Duodenal mucosa (tissue), 2 donors: Measurements from ENCODE around the gene RASSF4.
A peak's percentile ranks its signal among the peaks of the same experiment; 100 is the strongest.

Experiments used
- H3K27ac ChIP-seq: one replicate; pipeline ENCODE4 v1.7.0; 2013; ENCODE audit warnings: low read depth, low read length
- H3K27me3 ChIP-seq, 2 donors: one replicate each; pipeline ENCODE4 v1.7.0; 2013; ENCODE audit warnings: low read length in 2 of 2, control low read depth in 1 of 2; ENCODE audit not compliant: insufficient read depth in 2 of 2, control insufficient read depth in 1 of 2
- H3K36me3 ChIP-seq, 2 donors: one replicate each; pipeline ENCODE4 v1.7.0; 2013; ENCODE audit warnings: low read length in 2 of 2, control low read depth in 1 of 2; ENCODE audit not compliant: insufficient read depth in 2 of 2, control insufficient read depth in 1 of 2
- H3K4me1 ChIP-seq, 2 donors: one replicate each; pipeline ENCODE4 v1.7.0; 2013; ENCODE audit warnings: low read length in 2 of 2, control low read depth in 1 of 2; ENCODE audit not compliant: insufficient read depth in 2 of 2, control insufficient read depth in 1 of 2
- H3K4me3 ChIP-seq, 2 donors: one replicate each; pipeline ENCODE4 v1.7.0; 2013; ENCODE audit warnings: low read length in 2 of 2, low read depth in 1 of 2
- H3K9ac ChIP-seq, 2 donors: one replicate each; pipeline ENCODE4 v1.7.0; 2013; ENCODE audit warnings: low read length in 2 of 2, low read depth in 1 of 2
- H3K9me3 ChIP-seq, 2 donors: one replicate each; pipeline ENCODE4 v1.7.0; 2013; ENCODE audit warnings: low read length in 2 of 2, control low read depth in 1 of 2; ENCODE audit not compliant: control insufficient read depth in 1 of 2

RASSF4 gene

GRCh38 chr10:44993922-44994751 lies 34.5 kb downstream of the RASSF4 start:
- peaks cover 10 to 42% of the 10 kb centered on the region in 2 donors for H3K36me3 ChIP-seq
- H3K9ac ChIP-seq: no peak overlapping the region
- no peak overlapping the region for H3K4me3 ChIP-seq
- H3K27me3 ChIP-seq: no peaks in the 10 kb centered on the region
- peaks cover 11 to 21% of the 10 kb centered on the region in 2 donors for H3K4me1 ChIP-seq
- no peak overlapping the region for H3K27ac ChIP-seq
- no peaks in the 10 kb centered on the region for H3K9me3 ChIP-seq

GRCh38 chr10:44994752-44995530 lies 35.3 kb downstream of the RASSF4 start:
- H3K27ac ChIP-seq: no peak overlapping the region
- peaks cover 13 to 22% of the 10 kb centered on the region in 2 donors for H3K4me1 ChIP-seq
- no peaks in the 10 kb centered on the region for H3K27me3 ChIP-seq
- H3K9me3 ChIP-seq: no peaks in the 10 kb centered on the region
- H3K4me3 ChIP-seq: no peak overlapping the region
- no peak overlapping the region for H3K9ac ChIP-seq
- H3K36me3 ChIP-seq: peaks cover 7 to 34% of the 10 kb centered on the region in 2 donors

- no peak overlapping the region for H3K9ac ChIP-seq
- peak overlapping the region; percentile 72 for H3K27ac ChIP-seq
- no peaks in the 10 kb centered on the region for H3K27me3 ChIP-seq
- H3K36me3 ChIP-seq: peaks cover 7 to 31% of the 10 kb centered on the region in 2 donors
- no peaks in the 10 kb centered on the region for H3K9me3 ChIP-seq
- H3K4me3 ChIP-seq: no peak overlapping the region
- H3K4me1 ChIP-seq: peaks cover 14 to 28% of the 10 kb centered on the region in 2 donors
Measured at GRCh38 chr10:44995581-44995913, 35.9 kb downstream of the RASSF4 start.

- Histone ChIP-seq H3K4me3 (no peak overlapping the region), H3K27me3 (no peaks in the 10 kb centered on the region), H3K9ac (peak overlapping the region in 1 of 2 donors; percentile 6), H3K36me3 (peaks cover 6 to 28% of the 10 kb centered on the region in 2 donors), H3K4me1 (peaks cover 14 to 28% of the 10 kb centered on the region in 2 donors), H3K27ac (peak overlapping the region; percentile 72), H3K9me3 (no peaks in the 10 kb centered on the region)
Measured at GRCh38 chr10:44995914-44996669, 36.5 kb downstream of the RASSF4 start.

- Histone ChIP-seq H3K9me3 (no peaks in the 10 kb centered on the region), H3K36me3 (peaks cover 4 to 17% of the 10 kb centered on the region in 2 donors), H3K27me3 (no peaks in the 10 kb centered on the region), H3K9ac (peak overlapping the region in 1 of 2 donors; percentile 6), H3K4me1 (peaks cover 24 to 33% of the 10 kb centered on the region in 2 donors), H3K27ac (peak overlapping the region; percentile 72), H3K4me3 (no peak overlapping the region)
Measured at GRCh38 chr10:44997105-44997748, 37.6 kb downstream of the RASSF4 start.

- Histone ChIP-seq H3K4me1 (peaks cover 24 to 38% of the 10 kb centered on the region in 2 donors), H3K9ac (no peak overlapping the region), H3K4me3 (no peak overlapping the region), H3K36me3 (peaks cover 4 to 11% of the 10 kb centered on the region in 2 donors), H3K27me3 (no peaks in the 10 kb centered on the region), H3K27ac (no peak overlapping the region), H3K9me3 (no peaks in the 10 kb centered on the region)
Measured at GRCh38 chr10:44998146-44998631, 38.6 kb downstream of the RASSF4 start.

GRCh38 chr10:45000138-45000751 lies 40.6 kb downstream of the RASSF4 start:
- Histone ChIP-seq H3K4me1 (peaks cover 24 to 35% of the 10 kb centered on the region in 2 donors), H3K36me3 (peaks cover 3 to 9% of the 10 kb centered on the region in 2 donors), H3K9ac (peak overlapping the region; percentile 67 to 91), H3K4me3 (peak overlapping the region; percentile 44 to 86), H3K27ac (peak overlapping the region; percentile 92), H3K9me3 (no peaks in the 10 kb centered on the region), H3K27me3 (no peaks in the 10 kb centered on the region)

GRCh38 chr10:45000752-45001380 lies 41.3 kb downstream of the RASSF4 start, which contains the start of gene ZNF22:
ZNF22 (plus strand) TSS chr10:45000923; CDS start chr10:45003369, 2,446 bp downstream.
- Histone ChIP-seq H3K4me3 (peak within 1 kb of the TSS; percentile 86 to 90), H3K9ac (peak within 1 kb of the TSS; percentile 87 to 91), H3K4me1 (peaks cover 24 to 29% of the 10 kb centered on the region in 2 donors), H3K9me3 (no peaks in the 10 kb centered on the region), H3K27ac (peak within 1 kb of the TSS; percentile 92), H3K36me3 (peaks cover 3 to 9% of the 10 kb centered on the region in 2 donors), H3K27me3 (no peaks in the 10 kb centered on the region)
